ENCODE data around the gene BBX.

GRCh38 chr3:107824822-107825371 lies 302.1 kb downstream of the BBX start:
- TF ChIP-seq EZH2 (IDR thresholded peaks at IDR 0.05; ENCODE audit: insufficient read depth, poor library complexity, severe bottlenecking) (no peak), EZH2phosphoT487 (IDR thresholded peaks at IDR 0.05; ENCODE audit: insufficient read depth, low read depth) (no peak)

All from GM23248 (cell line).